A549 (cell line): ENCODE results near the gene PRAC1. TPM values are rescaled to one million over a fixed set of nuclear protein-coding genes. Genes with fewer than 3 reads are reported as not detected.

ENCODE experiments used
- ATAC-seq, 2 experiments: fragments of 200-7000 bp in 1 of 2; fragments of >200 bp in 1 of 2; cut with Nextera tagmentation in 1 of 2; cut with Tn5 transposase in 1 of 2; 3 replicates each; pipeline versions ENCODE4 v1.8.0 to v1.9.1; 2018 to 2020; ENCODE audit warnings: mild to moderate bottlenecking in 1 of 2, moderate library complexity in 1 of 2
- CTCF ChIA-PET: fragments of 300-600 bp; sonication (Branson Sonifier 250); formaldehyde crosslinking; extraction: SDS; loops from one replicate; lab custom pipeline; 2021; ENCODE audit warnings: antibody characterized with exemption, inconsistent platforms; lab: Yijun Ruan, JAX
- POLR2A ChIA-PET: fragments of 350-600 bp; formaldehyde crosslinking; extraction: SDS; loops from one replicate; lab custom pipeline; 2021; ENCODE audit warnings: antibody characterized with exemption, inconsistent platforms; lab: Yijun Ruan, JAX
- DNase-seq, 2 experiments: peaks; one replicate each; pipeline versions ENCODE4 v3.0.0 to v3.0.0-alpha.2; 2011 to 2016; ENCODE audit warnings: low read depth in 1 of 2, low spot score in 1 of 2
- FAIRE-seq: peaks from 2 replicates; lab custom pipeline; 2011; peaks lifted over from hg19 to GRCh38; lab: Jason Lieb, UNC
- H3K27ac ChIP-seq, 2 experiments: fragments of >200 bp; sonication (Bioruptor Twin); formaldehyde crosslinking; 3 replicates each; pipeline ENCODE4 v1.5.1; 2016 to 2017
- H3K4me1 ChIP-seq: fragments of >200 bp; sonication (Bioruptor Twin); formaldehyde crosslinking; 3 replicates; pipeline ENCODE4 v1.6.1; 2016
- H3K4me2 ChIP-seq: fragments of >200 bp; sonication (Bioruptor Twin); formaldehyde crosslinking; 3 replicates; pipeline ENCODE4 v1.6.1; 2016
- H3K4me3 ChIP-seq: fragments of >200 bp; sonication (Bioruptor Twin); formaldehyde crosslinking; 3 replicates; pipeline ENCODE4 v1.5.1; 2016
- H3K9me3 ChIP-seq: fragments of >200 bp; sonication (Bioruptor Twin); formaldehyde crosslinking; 3 replicates; pipeline ENCODE4 v1.6.1; 2016
- BHLHE40 ChIP-seq: IDR thresholded peaks from 2 replicates; pipeline ENCODE4 v1.6.1; 2012; ENCODE audit warnings: low read depth, low read length, inconsistent platforms
- CEBPB ChIP-seq, 2 experiments: fragments of >200 bp in 1 of 2; sonication (Bioruptor Twin) in 1 of 2; formaldehyde crosslinking in 1 of 2; IDR thresholded peaks; 2 replicates each; pipeline ENCODE4 v1.6.1; 2012 to 2016
- CHD2 ChIP-seq: fragments of 150-350 bp; IDR thresholded peaks from 2 replicates; pipeline ENCODE4 v1.6.1; 2014; ENCODE audit warnings: low read length; ENCODE audit not compliant: partially characterized antibody
- EHF ChIP-seq: fragments of 250-450 bp; sonication (Bioruptor Pico); IDR thresholded peaks from 2 replicates; pipeline ENCODE4 v1.5.0; 2020; ENCODE audit warnings: mild to moderate bottlenecking
- EP300 ChIP-seq, 2 experiments: fragments of >200 bp; sonication (Bioruptor Twin); formaldehyde crosslinking; IDR thresholded peaks; 2 replicates in 1 of 2; 3 replicates in 1 of 2; pipeline ENCODE4 v1.6.1; 2016 to 2017
- FOSB ChIP-seq: fragments of 250-450 bp; sonication (Bioruptor Pico); IDR thresholded peaks from 2 replicates; pipeline ENCODE4 v1.5.0; 2020; ENCODE audit warnings: mild to moderate bottlenecking, moderate library complexity
- FOXS1 ChIP-seq: fragments of 250-450 bp; sonication (Bioruptor Pico); IDR thresholded peaks from 2 replicates; pipeline ENCODE4 v1.5.0; 2020; ENCODE audit warnings: mild to moderate bottlenecking, moderate library complexity
- GATA3 ChIP-seq: IDR thresholded peaks from 2 replicates; pipeline ENCODE4 v1.6.1; 2012; ENCODE audit warnings: borderline replicate concordance
- HDAC2 ChIP-seq: fragments of 200-600 bp; sonication (generic); IDR thresholded peaks from 2 replicates; pipeline ENCODE4 v1.6.1; 2016
- HMGXB4 ChIP-seq: fragments of 250-450 bp; sonication (Bioruptor Pico); IDR thresholded peaks from 2 replicates; pipeline ENCODE4 v1.5.0; 2021; ENCODE audit warnings: mild to moderate bottlenecking, moderate library complexity, borderline replicate concordance
- HOXA7 ChIP-seq: fragments of 250-450 bp; sonication (Bioruptor Pico); IDR thresholded peaks from 2 replicates; pipeline ENCODE4 v1.5.0; 2020; ENCODE audit warnings: mild to moderate bottlenecking, moderate library complexity
- HOXB5 ChIP-seq: fragments of 250-450 bp; sonication (Bioruptor Pico); IDR thresholded peaks from 2 replicates; pipeline ENCODE4 v1.5.0; 2020; ENCODE audit warnings: mild to moderate bottlenecking, moderate library complexity
- JUNB ChIP-seq: fragments of >200 bp; sonication (Bioruptor Twin); formaldehyde crosslinking; IDR thresholded peaks from 2 replicates; pipeline ENCODE4 v1.6.1; 2016
- KDM5A ChIP-seq: fragments of 200-600 bp; sonication (generic); IDR thresholded peaks from 2 replicates; pipeline ENCODE4 v1.6.1; 2016; ENCODE audit warnings: antibody characterized with exemption, mild to moderate bottlenecking
- NFE2L2 ChIP-seq: fragments of 150-350 bp; conservative IDR thresholded peaks from 2 replicates; pipeline ENCODE4 v1.6.1; 2014; ENCODE audit warnings: low read length
- NR3C1 ChIP-seq: fragments of >200 bp; sonication (Bioruptor Twin); formaldehyde crosslinking; IDR thresholded peaks from 3 replicates; pipeline ENCODE4 v1.6.1; 2017
- RARB ChIP-seq: fragments of 250-450 bp; sonication (Bioruptor Pico); IDR thresholded peaks from 2 replicates; pipeline ENCODE4 v1.8.0; 2021; ENCODE audit warnings: mild to moderate bottlenecking, moderate library complexity
- RFX5 ChIP-seq: fragments of 450-650 bp; IDR thresholded peaks from 2 replicates; pipeline ENCODE4 v1.7.1; 2014; ENCODE audit warnings: antibody characterized with exemption, mild to moderate bottlenecking, moderate library complexity
- SREBF2 ChIP-seq: fragments of 450-650 bp; IDR thresholded peaks from 2 replicates; pipeline ENCODE4 v1.6.1; 2014; ENCODE audit warnings: mild to moderate bottlenecking, moderate library complexity
- TP53 ChIP-seq: fragments of 250-450 bp; sonication (Bioruptor Pico); IDR thresholded peaks from 2 replicates; pipeline ENCODE4 v1.5.0; 2021; ENCODE audit warnings: mild to moderate bottlenecking, moderate library complexity
- USF2 ChIP-seq: fragments of 450-650 bp; IDR thresholded peaks from 2 replicates; pipeline ENCODE4 v1.6.1; 2014; ENCODE audit warnings: antibody characterized with exemption
- WGBS: methylation state at CpG from one replicate; pipeline ENCODE4 v1.1.6; 2017; ENCODE audit errors: missing lambda C conversion rate; 5-methylcytosine and 5-hydroxymethylcytosine counted together
- polyA plus RNA-seq, 4 experiments: library from polyadenylated mRNA; depleted of rRNA in 3 of 4; stranded (reverse); fragments of >200 nt; fragmentation: RNase III in 1 of 4; extraction: RNeasy Plus Mini Kit Qiagen cat#74134 plus additional on column Dnase treatment in 1 of 4; gene quantifications; 2 replicates in 3 of 4; 3 replicates in 1 of 4; pipeline ENCODE4 v1.2.3, GENCODE V29; 2011 to 2017
- TF ChIP-seq, protein P1 (sequence below): fragments of >200 bp; sonication (Bioruptor Twin); formaldehyde crosslinking; IDR thresholded peaks from 3 replicates; pipeline ENCODE4 v1.6.1; 2016
- TF ChIP-seq, protein P2 (sequence below): fragments of >200 bp; sonication (Bioruptor Twin); formaldehyde crosslinking; IDR thresholded peaks from 2 replicates; pipeline ENCODE4 v1.6.1; 2016

The PRAC1 gene
- polyA plus RNA-seq, 2 of the 4 experiments (the other 2 are of a cell fraction), result not detected

- no peak overlapping the region for H3K4me2 ChIP-seq
- no peak for ATAC-seq
- FAIRE-seq, result no peak
- CTCF ChIA-PET, result interaction anchor here (0.6 to 4.3 kb wide), 16 partner anchors 9 to 205 kb away, joined by 3 to 24 read pairs (median 7); partner anchors contain the start of gene PRAC2
- DNase-seq, result no peak
- WGBS, result 86% methylated on average over 32 of the region's 32 CpGs
- H3K27ac ChIP-seq, result no peak overlapping the region
- TF ChIP-seq SREBF2, result no peak
- no peak for TF ChIP-seq RARB (CRISPR knock-in tag)
- TF ChIP-seq, protein P1, sequence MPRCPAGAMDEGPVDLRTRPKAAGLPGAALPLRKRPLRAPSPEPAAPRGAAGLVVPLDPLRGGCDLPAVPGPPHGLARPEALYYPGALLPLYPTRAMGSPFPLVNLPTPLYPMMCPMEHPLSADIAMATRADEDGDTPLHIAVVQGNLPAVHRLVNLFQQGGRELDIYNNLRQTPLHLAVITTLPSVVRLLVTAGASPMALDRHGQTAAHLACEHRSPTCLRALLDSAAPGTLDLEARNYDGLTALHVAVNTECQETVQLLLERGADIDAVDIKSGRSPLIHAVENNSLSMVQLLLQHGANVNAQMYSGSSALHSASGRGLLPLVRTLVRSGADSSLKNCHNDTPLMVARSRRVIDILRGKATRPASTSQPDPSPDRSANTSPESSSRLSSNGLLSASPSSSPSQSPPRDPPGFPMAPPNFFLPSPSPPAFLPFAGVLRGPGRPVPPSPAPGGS, result no peak
- TF ChIP-seq TP53 (CRISPR knock-in tag), result no peak
- no peak for TF ChIP-seq FOXS1 (CRISPR knock-in tag)
- no peak for TF ChIP-seq HOXA7
- TF ChIP-seq HMGXB4 (CRISPR knock-in tag), result no peak
- POLR2A ChIA-PET, result no interaction called here
- peaks cover 28% of the 10 kb centered on the region for H3K4me1 ChIP-seq
- no peak overlapping the region for H3K4me3 ChIP-seq
- no peaks in the 10 kb centered on the region for H3K9me3 ChIP-seq
These were observed 27.6 kb upstream of the PRAC1 start for GRCh38 chr17:48749621-48750553.

DNA sequence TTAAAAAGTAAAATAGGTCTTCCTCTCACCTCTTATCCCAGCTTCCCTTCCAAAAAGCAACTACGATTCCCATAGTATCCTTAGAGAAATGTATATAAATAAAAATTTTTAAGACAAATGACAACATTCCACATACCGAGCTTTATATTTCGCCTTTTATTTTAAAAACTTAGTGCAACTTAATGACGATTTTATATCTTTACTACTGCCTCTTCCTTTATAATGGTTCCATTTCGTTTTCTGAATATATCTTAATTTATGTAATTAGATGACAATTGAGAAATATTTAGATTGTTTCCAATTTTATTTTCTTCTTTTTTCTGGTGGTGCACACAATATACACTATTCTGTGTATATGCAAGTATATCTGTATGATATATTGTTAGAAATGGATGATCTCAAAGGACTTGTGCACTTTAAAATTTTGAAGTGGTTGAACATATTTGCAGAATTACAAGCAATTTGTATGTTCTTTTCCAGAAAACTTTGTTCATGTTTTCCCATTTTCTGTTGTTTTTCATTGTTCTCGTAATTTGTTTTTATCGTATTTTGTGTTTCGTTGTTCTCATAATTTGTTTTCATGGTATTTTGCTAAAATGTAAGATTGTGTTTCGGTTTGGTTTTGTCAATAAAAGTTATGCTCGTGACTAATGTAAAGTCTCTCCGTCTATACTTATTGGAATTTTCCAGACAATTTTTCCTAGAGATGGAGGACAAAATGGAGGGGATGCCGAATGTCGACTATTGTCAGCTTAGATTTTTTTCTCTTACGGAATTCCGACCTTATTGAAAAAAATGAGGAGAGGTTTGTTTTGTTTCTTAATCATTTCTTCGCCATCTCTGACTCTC is 26.6 kb upstream of the PRAC1 start:
- TF ChIP-seq EP300 (IDR thresholded peaks at IDR 0.05), result no peak
- TF ChIP-seq, protein P1, result no peak
- TF ChIP-seq KDM5A, result no peak
- TF ChIP-seq, protein P2, sequence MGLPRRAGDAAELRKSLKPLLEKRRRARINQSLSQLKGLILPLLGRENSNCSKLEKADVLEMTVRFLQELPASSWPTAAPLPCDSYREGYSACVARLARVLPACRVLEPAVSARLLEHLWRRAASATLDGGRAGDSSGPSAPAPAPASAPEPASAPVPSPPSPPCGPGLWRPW, result no peak
- TF ChIP-seq CHD2, result no peak
- TF ChIP-seq CEBPB (IDR thresholded peaks at IDR 0.05), result no peak
- TF ChIP-seq HOXB5 (CRISPR knock-in tag), result no peak
- TF ChIP-seq BHLHE40, result no peak
- no peak for TF ChIP-seq NR3C1
- TF ChIP-seq NFE2L2, result no peak
- TF ChIP-seq GATA3, result no peak
- TF ChIP-seq EHF, result no peak
- TF ChIP-seq HDAC2, result no peak
- TF ChIP-seq JUNB, result no peak
- no peak for TF ChIP-seq USF2
- no peak for TF ChIP-seq RFX5
- no peak for TF ChIP-seq FOSB (CRISPR knock-in tag)
- DNase-seq, result no peak
- H3K4me1 ChIP-seq, result peaks cover 24% of the 10 kb centered on the region
- POLR2A ChIA-PET, result no interaction called here
- peak; percentile 67 for FAIRE-seq
- no peak for ATAC-seq
- no peak overlapping the region for H3K4me2 ChIP-seq
- H3K9me3 ChIP-seq, result no peaks in the 10 kb centered on the region
- H3K4me3 ChIP-seq, result no peak overlapping the region
- H3K27ac ChIP-seq, result no peak overlapping the region
- CTCF ChIA-PET, result interaction anchor here (0.6 to 4.3 kb wide), 10 partner anchors 10 to 206 kb away, joined by 3 to 24 read pairs (median 4); partner anchors contain the start of gene PRAC2
- 81% methylated on average over 16 of the region's 16 CpGs for WGBS
